Gastroesophageal sphincter (tissue), 3 donors: ENCODE results near the gene CYTH3.
"Not testable (repeated sequence)": the region's sequence is repeated elsewhere in the genome, so short reads cannot be mapped to it uniquely, and the experiment has no call there.

Experiments
- CTCF ChIP-seq, 4 experiments: fragments of 200-600 bp in 2 of 4; fragments of 450-650 bp in 2 of 4; sonication (generic) in 1 of 4; IDR thresholded peaks; one replicate each; pipeline ENCODE4 v1.5.1; 2017 to 2019; ENCODE audit warnings: antibody characterized with exemption in 4 of 4, mild to moderate bottlenecking in 2 of 4, moderate library complexity in 2 of 4
- EP300 ChIP-seq: sonication (generic); formaldehyde crosslinking; IDR thresholded peaks from one replicate; pipeline ENCODE4 v1.6.1; 2017; ENCODE audit warnings: antibody characterized with exemption, mild to moderate bottlenecking
- POLR2A ChIP-seq, 2 donors: fragments of 450-650 bp; IDR thresholded peaks; one replicate each; pipeline ENCODE4 v1.6.1; 2017; ENCODE audit warnings: antibody characterized with exemption in 2 of 2, mild to moderate bottlenecking in 2 of 2, moderate library complexity in 1 of 2
- POLR2AphosphoS5 ChIP-seq: sonication (generic); formaldehyde crosslinking; IDR thresholded peaks from one replicate; pipeline ENCODE4 v1.6.1; 2017; ENCODE audit warnings: antibody characterized with exemption

GRCh38 chr7:6223010-6223409 lies 49.4 kb downstream of the CYTH3 start:
- not testable (repeated sequence) for TF ChIP-seq POLR2A (IDR thresholded peaks at IDR 0.05); CTCF (IDR thresholded peaks at IDR 0.05); EP300; POLR2AphosphoS5
